Pancreas (tissue), 10 donors: ENCODE measurements around the gene ZNF746. TPM values are rescaled to one million over a fixed set of nuclear protein-coding genes. Genes with fewer than 3 reads are reported as not detected.

ENCODE experiments used
- ATAC-seq, 4 donors: fragments of 200-7000 bp; cut with Tn5 transposase; one replicate each; pipeline versions ENCODE4 v1.8.0 to v1.9.1; 2020; ENCODE audit warnings: mild to moderate bottlenecking in 4 of 4, moderate library complexity in 4 of 4
- DNase-seq, 6 donors: peaks; one replicate each; pipeline ENCODE4 v3.0.0-alpha.2; 2020
- FAIRE-seq: peaks from 2 replicates; lab custom pipeline; 2012; peaks lifted over from hg19 to GRCh38; lab: Jason Lieb, UNC
- H3K27ac ChIP-seq, 4 donors: fragments of 200-600 bp; sonication (generic); 1 replicate in 3 of 4; 2 replicates in 1 of 4; pipeline versions ENCODE4 v1.5.0 to v1.8.0; 2020
- H3K27me3 ChIP-seq, 4 donors: fragments of 200-600 bp; one replicate each; pipeline ENCODE4 v1.8.0; 2021
- H3K36me3 ChIP-seq, 3 donors: fragments of 200-600 bp; sonication (generic) in 1 of 3; one replicate each; pipeline versions ENCODE4 v1.5.0 to v1.8.0; 2020 to 2021
- H3K4me1 ChIP-seq, 3 donors: fragments of 200-600 bp; one replicate each; pipeline ENCODE4 v1.8.0; 2021
- H3K4me3 ChIP-seq, 4 donors: fragments of 200-600 bp; sonication (generic) in 2 of 4; one replicate each; pipeline versions ENCODE4 v1.5.0 to v1.8.0; 2020 to 2021
- H3K9me3 ChIP-seq, 4 donors: fragments of 200-600 bp; one replicate each; pipeline ENCODE4 v1.8.0; 2021
- WGBS, 2 donors: extraction: QIAGEN DNeasy Blood & Tissue Kit; methylation state at CpG; one replicate each; pipeline ENCODE4 v1.1.7; 2013; 5-methylcytosine and 5-hydroxymethylcytosine counted together
- intact Hi-C, 3 donors: fragments of 100-400 bp; cut with DNase I; formaldehyde crosslinking; loops; one replicate each; pipeline versions ENCODE4 v1.11.1 to v1.14.2; 2022
- polyA plus RNA-seq, 2 donors: library from polyadenylated mRNA; stranded (reverse); fragments of 200-250 nt; gene quantifications; one replicate each; pipeline ENCODE4 v1.2.3, GENCODE V29; 2013
- total RNA-seq, 6 donors: library from RNA; stranded (reverse); fragmentation: NEBNext Ultra II Directional in 4 of 6; extraction: Animal tissue kit (Norgen Biotek cat#: 25700) in 4 of 6; gene quantifications; one replicate each; pipeline versions ENCODE4 v1.2.1 to v1.2.4, GENCODE V29; 2021 to 2023
- TF ChIP-seq, protein P1 (sequence below), 4 donors: fragments of 200-600 bp; sonication (generic) in 3 of 4; IDR thresholded peaks; one replicate each; pipeline versions ENCODE4 v1.5.0 to v1.8.0; 2021; ENCODE audit warnings: antibody characterized with exemption in 4 of 4
- donor health status: healthy with polysubstance abuse.
- donor health status: DM: no; HTN: no; CAD: no; lungs with moderate emphysema.
- donor health status: DM: no; HTN: no; CAD: no.
- donor health status: control.
- donor health status: control.
- donor health status: Bipolar disorder and iron deficiency.
- donor health status: DM: yes; HTN: yes; CAD: no.
- donor health status: DM: no; HTN: no; CAD: no.
- donor health status: DM: no; HTN: no; CAD: no.
- donor health status: DM: yes; HTN: yes; CAD: no.

Gene ZNF746
- total and polyA plus RNA-seq, 8 donors: 6.3 to 10.9 (median 7.1) TPM

DNA sequence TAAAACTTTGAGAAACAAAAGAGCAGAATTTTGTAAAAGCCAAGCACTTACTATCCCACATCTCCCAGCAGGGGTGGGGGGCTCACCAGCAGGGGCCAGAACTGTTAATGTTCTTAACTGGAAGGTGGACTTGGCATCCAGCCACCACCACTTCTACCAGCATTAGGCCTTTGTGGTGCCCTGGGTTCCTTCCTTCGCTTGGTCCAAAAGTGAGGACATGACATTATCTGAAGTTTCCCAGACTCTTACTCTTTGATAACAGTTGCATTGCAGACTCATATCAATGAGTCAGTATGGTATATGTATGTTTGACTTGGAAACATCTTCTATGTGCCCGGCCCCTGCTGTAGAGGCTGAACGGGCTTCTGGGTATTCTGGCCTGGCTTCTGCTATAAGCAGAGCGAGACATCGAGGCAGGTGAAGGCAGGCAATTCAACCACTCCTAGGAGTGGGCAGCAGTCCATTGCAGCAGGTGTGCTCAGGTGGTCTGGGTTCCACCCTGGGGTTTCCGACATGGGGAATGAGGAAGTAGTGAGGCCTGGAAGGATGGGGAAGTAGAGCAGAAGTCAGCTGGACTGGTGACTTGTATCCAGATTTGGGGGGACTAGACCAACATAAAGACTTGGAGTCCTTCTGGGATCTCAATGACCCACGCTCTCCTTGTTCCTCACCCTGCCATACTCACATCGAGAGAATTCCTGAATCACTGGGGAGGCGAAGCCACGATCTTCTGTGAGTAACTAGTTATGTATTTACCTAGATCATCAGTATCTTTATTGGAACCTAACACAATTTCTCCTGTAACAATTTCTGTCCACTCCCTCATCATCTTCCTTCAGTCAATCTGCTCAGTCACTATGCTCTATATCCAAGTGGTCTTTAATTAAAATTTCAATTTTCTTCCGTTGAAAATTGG, 40.8 kb downstream of the ZNF746 start:
- intact Hi-C loops: no loop called here
- no peaks in the 10 kb centered on the region for H3K27me3 ChIP-seq
- no peak overlapping the region for H3K4me3 ChIP-seq
- TF ChIP-seq, protein P1, sequence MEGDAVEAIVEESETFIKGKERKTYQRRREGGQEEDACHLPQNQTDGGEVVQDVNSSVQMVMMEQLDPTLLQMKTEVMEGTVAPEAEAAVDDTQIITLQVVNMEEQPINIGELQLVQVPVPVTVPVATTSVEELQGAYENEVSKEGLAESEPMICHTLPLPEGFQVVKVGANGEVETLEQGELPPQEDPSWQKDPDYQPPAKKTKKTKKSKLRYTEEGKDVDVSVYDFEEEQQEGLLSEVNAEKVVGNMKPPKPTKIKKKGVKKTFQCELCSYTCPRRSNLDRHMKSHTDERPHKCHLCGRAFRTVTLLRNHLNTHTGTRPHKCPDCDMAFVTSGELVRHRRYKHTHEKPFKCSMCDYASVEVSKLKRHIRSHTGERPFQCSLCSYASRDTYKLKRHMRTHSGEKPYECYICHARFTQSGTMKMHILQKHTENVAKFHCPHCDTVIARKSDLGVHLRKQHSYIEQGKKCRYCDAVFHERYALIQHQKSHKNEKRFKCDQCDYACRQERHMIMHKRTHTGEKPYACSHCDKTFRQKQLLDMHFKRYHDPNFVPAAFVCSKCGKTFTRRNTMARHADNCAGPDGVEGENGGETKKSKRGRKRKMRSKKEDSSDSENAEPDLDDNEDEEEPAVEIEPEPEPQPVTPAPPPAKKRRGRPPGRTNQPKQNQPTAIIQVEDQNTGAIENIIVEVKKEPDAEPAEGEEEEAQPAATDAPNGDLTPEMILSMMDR (IDR thresholded peaks at IDR 0.05): no peak
- ATAC-seq (no peak), DNase-seq (no peak), FAIRE-seq (no peak)
- H3K9me3 ChIP-seq: no peaks in the 10 kb centered on the region
- no peak overlapping the region for H3K27ac ChIP-seq
- peaks cover 0 to 12% (median 6%) of the 10 kb centered on the region in 3 donors for H3K4me1 ChIP-seq
- WGBS, 2 donors: 88 to 92% methylated on average over 11 of the region's 11 CpGs
- H3K36me3 ChIP-seq: peaks cover 8 to 12% (median 9%) of the 10 kb centered on the region in 3 donors

DNA sequence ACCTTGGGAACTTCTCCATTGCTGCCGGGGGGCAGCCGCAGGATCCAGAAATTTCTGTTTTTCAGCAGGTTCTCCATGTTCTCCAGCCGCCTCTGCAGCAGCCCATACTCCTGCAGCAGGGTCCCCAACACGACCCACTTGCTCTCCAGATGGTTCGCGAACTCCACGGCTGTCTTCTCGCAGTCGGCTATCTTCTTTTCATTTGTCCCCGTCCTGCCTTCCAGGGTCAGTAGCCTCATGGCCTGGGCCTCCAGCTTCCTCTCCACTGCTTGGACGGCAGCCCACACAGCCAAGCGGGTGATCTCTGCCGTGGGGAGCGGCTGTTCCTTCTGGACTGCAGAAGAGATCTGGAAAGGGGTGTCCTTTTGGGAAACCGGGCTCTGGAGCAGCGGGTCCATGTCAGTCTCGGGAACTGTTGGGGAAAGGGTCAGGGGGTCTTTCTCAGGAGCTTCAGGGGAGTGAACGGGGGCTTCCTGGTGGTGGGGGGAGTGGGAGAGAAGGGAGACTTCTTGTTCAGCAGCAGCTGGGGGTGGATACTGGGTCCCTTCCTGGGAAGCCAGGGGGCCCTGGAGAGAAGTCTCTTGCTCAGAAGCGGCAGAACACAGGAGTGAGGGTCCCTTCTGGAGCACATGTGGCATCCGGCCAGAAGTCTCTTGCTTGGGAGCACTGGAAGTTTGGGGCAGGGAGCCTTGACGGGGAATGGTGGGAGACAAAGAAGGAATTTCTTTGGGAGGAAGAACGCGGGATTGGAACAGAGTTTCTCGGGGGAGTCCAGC, 42.2 kb downstream of the ZNF746 start:
- TF ChIP-seq, protein P1 (IDR thresholded peaks at IDR 0.05): no peak
- Histone ChIP-seq H3K4me3 (no peak overlapping the region), H3K4me1 (peaks cover 0 to 12% (median 6%) of the 10 kb centered on the region in 3 donors), H3K9me3 (no peaks in the 10 kb centered on the region), H3K27ac (no peak overlapping the region), H3K36me3 (peaks cover 13 to 18% (median 14%) of the 10 kb centered on the region in 3 donors), H3K27me3 (no peaks in the 10 kb centered on the region)
- ATAC-seq (no peak), DNase-seq (no peak), FAIRE-seq (no peak)
- intact Hi-C loops: no loop called here
- 89 to 93% methylated on average over 24 of the region's 24 CpGs for whole genome bisulfite sequencing, 2 donors

DNA sequence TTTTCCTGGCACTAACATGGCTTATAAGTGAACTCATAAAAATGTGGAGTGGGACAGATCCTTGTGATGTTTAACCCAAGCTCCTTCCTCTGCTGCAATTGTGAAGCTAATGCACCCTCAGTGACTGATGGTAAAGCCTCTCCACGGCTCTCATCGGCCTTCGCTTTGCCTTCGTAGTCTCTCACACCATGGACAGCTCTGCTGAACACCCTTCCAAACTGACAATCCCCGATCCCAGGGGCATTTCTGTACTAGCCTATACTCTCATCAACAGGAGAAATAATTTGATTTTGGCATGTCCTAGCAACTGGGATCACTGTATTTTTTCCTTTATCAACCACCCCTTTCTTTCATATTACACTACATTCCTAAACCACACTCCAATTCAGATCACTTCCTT, 42.9 kb downstream of the ZNF746 start:
- no peak for FAIRE-seq
- intact Hi-C loops: no loop called here

DNA sequence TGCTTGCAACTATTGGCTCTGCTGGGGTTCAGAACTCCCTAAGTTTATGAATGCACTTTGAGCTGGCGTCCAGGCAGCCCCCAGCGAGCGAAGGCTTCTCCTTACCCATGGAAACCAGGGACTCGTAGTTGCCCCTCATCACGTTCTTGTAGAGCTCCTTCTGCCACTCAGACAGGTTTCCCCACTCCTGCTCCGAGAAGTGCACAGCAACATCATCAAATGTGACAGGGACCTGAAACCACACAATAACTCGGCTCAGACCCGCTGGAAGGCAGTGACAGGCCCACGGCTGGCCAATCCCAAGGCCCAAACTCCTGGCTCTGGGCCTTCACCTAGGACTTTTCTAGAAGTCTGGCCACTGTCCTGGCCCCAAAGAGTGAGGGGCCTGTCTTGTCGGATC, 43.6 kb downstream of the ZNF746 start:
- 88 to 92% methylated on average over 10 of the region's 10 CpGs for WGBS, 2 donors

More for the DNA sequence above, 42.9 kb downstream of the ZNF746 start:
- Histone ChIP-seq H3K36me3 (peaks cover 13 to 24% (median 20%) of the 10 kb centered on the region in 3 donors), H3K27me3 (no peaks in the 10 kb centered on the region), H3K9me3 (no peaks in the 10 kb centered on the region), H3K4me1 (peaks cover 0 to 12% (median 6%) of the 10 kb centered on the region in 3 donors), H3K4me3 (no peak overlapping the region), H3K27ac (no peak overlapping the region)
- ATAC-seq: no peak
- DNase-seq: no peak
- 90 to 93% methylated on average over 5 of the region's 5 CpGs for WGBS, 2 donors
- TF ChIP-seq, protein P1 (IDR thresholded peaks at IDR 0.05): no peak

More for the DNA sequence above, 43.6 kb downstream of the ZNF746 start:
- Histone ChIP-seq H3K27ac (no peak overlapping the region), H3K4me1 (peaks cover 0 to 7% (median 3%) of the 10 kb centered on the region in 3 donors), H3K36me3 (peaks cover 13 to 27% (median 26%) of the 10 kb centered on the region in 3 donors), H3K4me3 (no peak overlapping the region), H3K27me3 (no peaks in the 10 kb centered on the region), H3K9me3 (no peaks in the 10 kb centered on the region)
- DNase-seq: no peak
- TF ChIP-seq, protein P1 (IDR thresholded peaks at IDR 0.05): no peak
- FAIRE-seq: no peak
- ATAC-seq: no peak
- intact Hi-C loops: no loop called here
